Thoracic aorta (tissue), 2 donors: ENCODE data around the gene CCDC142. TPM values are rescaled to one million over a fixed set of nuclear protein-coding genes. Genes with fewer than 3 reads are reported as not detected.

Source experiments
- ATAC-seq: fragments of 150-250 bp; one replicate; pipeline ENCODE4 v1.8.0; 2017; ENCODE audit warnings: low read depth; ENCODE audit not compliant: insufficient number of reproducible peaks, low FRiP score
- DNase-seq: peaks from one replicate; pipeline ENCODE4 v3.0.0-alpha.2; 2020; ENCODE audit warnings: low spot score
- H3K27ac ChIP-seq, 2 donors: fragments of 200-600 bp; sonication (generic); 1 replicate in 1 of 2; 2 replicates in 1 of 2; pipeline ENCODE4 v1.5.1; 2016; ENCODE audit warnings: mild to moderate bottlenecking in 2 of 2, moderate library complexity in 2 of 2
- H3K27me3 ChIP-seq: fragments of 200-600 bp; sonication (generic); replicated peaks from 2 replicates; pipeline ENCODE4 v1.6.0; 2016; ENCODE audit warnings: mild to moderate bottlenecking; ENCODE audit not compliant: insufficient read depth
- H3K36me3 ChIP-seq: fragments of 200-600 bp; sonication (generic); one replicate; pipeline ENCODE4 v1.5.1; 2016
- H3K4me1 ChIP-seq, 2 donors: fragments of 200-600 bp; sonication (generic); 1 replicate in 1 of 2; 2 replicates in 1 of 2; pipeline versions ENCODE4 v1.5.1 to v1.6.0; 2016; ENCODE audit warnings: low read depth in 2 of 2, mild to moderate bottlenecking in 1 of 2; ENCODE audit not compliant: control insufficient read depth in 1 of 2
- H3K4me3 ChIP-seq: fragments of 200-600 bp; sonication (generic); 2 replicates; pipeline ENCODE4 v1.5.1; 2016; ENCODE audit warnings: mild to moderate bottlenecking
- H3K9me3 ChIP-seq: fragments of 200-600 bp; sonication (generic); 2 replicates; pipeline ENCODE4 v1.5.1; 2016
- CTCF ChIP-seq: fragments of 200-600 bp; sonication (generic); IDR thresholded peaks from one replicate; pipeline ENCODE4 v1.5.1; 2019; ENCODE audit warnings: antibody characterized with exemption
- total RNA-seq, 2 donors: library from RNA; depleted of rRNA; stranded (reverse); fragments of >200 nt; gene quantifications; one replicate each; pipeline versions ENCODE4 v1.1.0 to v1.2.3, GENCODE V29; 2016

The CCDC142 gene
- total RNA-seq, 2 donors from 2014 or later: 31.5 to 43.4 TPM

GRCh38 chr2:74440378-74441169 is 42.2 kb downstream of the CCDC142 start:
- Histone ChIP-seq H3K36me3 (no peaks in the 10 kb centered on the region), H3K27me3 (no peaks in the 10 kb centered on the region), H3K4me3 (peak overlapping the region; percentile 72), H3K9me3 (no peaks in the 10 kb centered on the region), H3K27ac (peak overlapping the region; percentile 54 to 79), H3K4me1 (peaks cover 3 to 49% of the 10 kb centered on the region in 2 donors)
- ATAC-seq: peak; percentile 70
- TF ChIP-seq CTCF: peak; percentile 44
- DNase-seq: peak; percentile 40

GRCh38 chr2:74439803-74440377 is 42.9 kb downstream of the CCDC142 start:
- H3K9me3 ChIP-seq: no peaks in the 10 kb centered on the region
- peak; percentile 31 for ATAC-seq
- peaks cover 3 to 49% of the 10 kb centered on the region in 2 donors for H3K4me1 ChIP-seq
- no peak for DNase-seq
- H3K27me3 ChIP-seq: no peaks in the 10 kb centered on the region
- H3K36me3 ChIP-seq: no peaks in the 10 kb centered on the region
- peak overlapping the region; percentile 72 for H3K4me3 ChIP-seq
- TF ChIP-seq CTCF: no peak
- peak overlapping the region; percentile 40 to 54 for H3K27ac ChIP-seq

GRCh38 chr2:74439373-74439772 is 43.4 kb downstream of the CCDC142 start:
- Histone ChIP-seq H3K36me3 (no peaks in the 10 kb centered on the region), H3K4me1 (peaks cover 3 to 49% of the 10 kb centered on the region in 2 donors), H3K27ac (peak overlapping the region; percentile 40 to 54), H3K27me3 (no peaks in the 10 kb centered on the region), H3K9me3 (no peaks in the 10 kb centered on the region), H3K4me3 (peak overlapping the region; percentile 72)
- ATAC-seq (no peak), DNase-seq (no peak)
- TF ChIP-seq CTCF: no peak

- DNase-seq: no peak
Measured at GRCh38 chr2:74438248-74438647, 44.5 kb downstream of the CCDC142 start.

More at GRCh38 chr2:74438248-74438647, 44.5 kb downstream of the CCDC142 start:
- Histone ChIP-seq H3K4me1 (peaks cover 3 to 43% of the 10 kb centered on the region in 2 donors), H3K9me3 (no peaks in the 10 kb centered on the region), H3K27me3 (no peaks in the 10 kb centered on the region), H3K36me3 (no peaks in the 10 kb centered on the region), H3K27ac (no peak overlapping the region), H3K4me3 (no peak overlapping the region)
- TF ChIP-seq CTCF: no peak
- no peak for ATAC-seq
